GM12891 (cell line): Measurements from ENCODE around the gene ELK4.

Experiments
- POLR2A ChIP-seq: IDR thresholded peaks from 2 replicates; pipeline ENCODE4 v1.6.1; 2011; ENCODE audit warnings: low read depth, low read length, control low read depth
- POLR2AphosphoS5 ChIP-seq: IDR thresholded peaks from 2 replicates; pipeline ENCODE4 v1.6.1; 2011; ENCODE audit warnings: low read depth, low read length, control low read depth
- TAF1 ChIP-seq: IDR thresholded peaks from 2 replicates; pipeline ENCODE4 v1.6.1; 2011; ENCODE audit warnings: low read depth, low read length, control low read depth

DNA sequence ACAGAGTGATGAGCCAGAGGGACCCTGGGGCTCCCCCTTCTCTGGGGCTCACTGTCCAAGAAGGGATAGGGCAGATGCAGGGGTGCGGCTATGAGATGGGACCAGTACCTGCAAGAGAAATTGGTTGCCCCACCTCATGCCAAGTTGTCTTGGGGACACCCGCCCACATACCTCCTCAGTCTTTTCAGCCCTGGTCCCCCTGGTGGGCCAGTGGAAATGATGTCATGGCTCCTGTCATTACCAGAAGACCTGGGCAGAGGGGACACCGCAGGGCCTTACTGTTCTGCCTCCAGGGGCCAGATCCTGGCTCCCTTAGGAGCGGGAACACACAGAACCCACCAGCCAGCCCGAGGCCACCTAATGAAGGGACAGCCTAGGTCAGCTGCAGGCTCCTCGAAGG, 64.1 kb downstream of the ELK4 start:
- no peak for TF ChIP-seq POLR2A
- no peak for TF ChIP-seq POLR2AphosphoS5
- TF ChIP-seq TAF1 = no peak
